ENCODE data around the gene KRTAP4-12. TPM values are rescaled to one million over a fixed set of nuclear protein-coding genes. Genes with fewer than 3 reads are reported as not detected.

Gene KRTAP4-12
- total and polyA plus RNA-seq, 11 donors, result not detected

- no peak for DNase-seq
- TF ChIP-seq POLR2A (IDR thresholded peaks at IDR 0.05), result no peak
- no peak for TF ChIP-seq CTCF (IDR thresholded peaks at IDR 0.05)
- no peaks in the 10 kb centered on the region for H3K9me3 ChIP-seq
- no peak overlapping the region for H3K27ac ChIP-seq
- no peaks in the 10 kb centered on the region for H3K36me3 ChIP-seq
- intact Hi-C loops (cut with DNase I), result no loop called here
- no peaks in the 10 kb centered on the region for H3K4me1 ChIP-seq
- ATAC-seq, result no peak
- H3K4me3 ChIP-seq, result no peak overlapping the region
- peaks cover 0 to 25% (median 3%) of the 10 kb centered on the region in 9 donors for H3K27me3 ChIP-seq
Observed at GRCh38 chr17:41076788-41077187, 47.2 kb downstream of the KRTAP4-12 start.

- 77 to 89% (median 80%) methylated on average over 2 of the region's 2 CpGs for WGBS, 4 donors
Observed at GRCh38 chr17:41073676-41074075, 50.3 kb downstream of the KRTAP4-12 start.

More at GRCh38 chr17:41073676-41074075, 50.3 kb downstream of the KRTAP4-12 start:
- Histone ChIP-seq H3K27ac (no peak overlapping the region), H3K4me3 (no peak overlapping the region), H3K4me1 (no peaks in the 10 kb centered on the region), H3K27me3 (peaks cover 0 to 25% (median 0%) of the 10 kb centered on the region in 9 donors), H3K9me3 (no peaks in the 10 kb centered on the region), H3K36me3 (no peaks in the 10 kb centered on the region)
- DNase-seq, result no peak
- intact Hi-C loops (cut with DNase I), result no loop called here
- TF ChIP-seq CTCF (IDR thresholded peaks at IDR 0.05) (no peak), POLR2A (IDR thresholded peaks at IDR 0.05) (no peak)
- no peak for ATAC-seq

Other genes with a start within 250 kb of the KRTAP4-12 start
Only the 30 nearest of the 39 such genes appear.
- gene KRT40, start 139.9 kb downstream of the KRTAP4-12 start, total RNA-seq, result not detected
- not detected for gene KRT40, start 139.9 kb downstream of the KRTAP4-12 start, polyA plus RNA-seq
- not detected for gene KRTAP3-3, start 130.0 kb downstream of the KRTAP4-12 start, total RNA-seq
- gene KRTAP3-3, start 130.0 kb downstream of the KRTAP4-12 start, polyA plus RNA-seq, result not detected
- not detected for gene KRTAP3-2, start 124.3 kb downstream of the KRTAP4-12 start, total RNA-seq
- not detected for gene KRTAP3-2, start 124.3 kb downstream of the KRTAP4-12 start, polyA plus RNA-seq
- not detected for gene KRTAP3-1, start 115.1 kb downstream of the KRTAP4-12 start, total RNA-seq
- gene KRTAP3-1, start 115.1 kb downstream of the KRTAP4-12 start, polyA plus RNA-seq, result not detected
- gene KRTAP1-5, start 97.0 kb downstream of the KRTAP4-12 start, total RNA-seq, result not detected
- gene KRTAP1-5, start 97.0 kb downstream of the KRTAP4-12 start, polyA plus RNA-seq, result not detected
- gene KRTAP1-4, start 94.0 kb downstream of the KRTAP4-12 start, total RNA-seq, result not detected
- not detected for gene KRTAP1-4, start 94.0 kb downstream of the KRTAP4-12 start, polyA plus RNA-seq
- gene KRTAP1-3, start 89.3 kb downstream of the KRTAP4-12 start, total RNA-seq, result not detected
- not detected for gene KRTAP1-3, start 89.3 kb downstream of the KRTAP4-12 start, polyA plus RNA-seq
- gene KRTAP1-1, start 82.7 kb downstream of the KRTAP4-12 start, total RNA-seq, result not detected
- gene KRTAP1-1, start 82.7 kb downstream of the KRTAP4-12 start, polyA plus RNA-seq, result not detected
- gene KRTAP2-1, start 76.9 kb downstream of the KRTAP4-12 start, total RNA-seq, result not detected
- not detected for gene KRTAP2-1, start 76.9 kb downstream of the KRTAP4-12 start, polyA plus RNA-seq
- gene KRTAP2-2, start 69.0 kb downstream of the KRTAP4-12 start, total RNA-seq, result not detected
- not detected for gene KRTAP2-2, start 69.0 kb downstream of the KRTAP4-12 start, polyA plus RNA-seq
- gene KRTAP2-3, start 64.1 kb downstream of the KRTAP4-12 start, total RNA-seq, result not detected
- not detected for gene KRTAP2-3, start 64.1 kb downstream of the KRTAP4-12 start, polyA plus RNA-seq
- gene KRTAP2-4, start 58.3 kb downstream of the KRTAP4-12 start, total RNA-seq, result not detected
- not detected for gene KRTAP2-4, start 58.3 kb downstream of the KRTAP4-12 start, polyA plus RNA-seq
- gene KRTAP4-7, start 40.0 kb downstream of the KRTAP4-12 start, total RNA-seq, result not detected
- gene KRTAP4-7, start 40.0 kb downstream of the KRTAP4-12 start, polyA plus RNA-seq, result not detected
- gene KRTAP4-8, start 26.0 kb downstream of the KRTAP4-12 start, total RNA-seq, result not detected
- not detected for gene KRTAP4-8, start 26.0 kb downstream of the KRTAP4-12 start, polyA plus RNA-seq
- gene KRTAP4-16, start 22.0 kb downstream of the KRTAP4-12 start, total RNA-seq, result not detected
- not detected for gene KRTAP4-16, start 22.0 kb downstream of the KRTAP4-12 start, polyA plus RNA-seq
- gene KRTAP4-9, start 18.8 kb downstream of the KRTAP4-12 start, total RNA-seq, result not detected
- not detected for gene KRTAP4-9, start 18.8 kb downstream of the KRTAP4-12 start, polyA plus RNA-seq
- not detected for gene KRTAP4-11, start 5.8 kb downstream of the KRTAP4-12 start, total RNA-seq
- not detected for gene KRTAP4-11, start 5.8 kb downstream of the KRTAP4-12 start, polyA plus RNA-seq
- not detected for gene KRTAP4-6, start 16.4 kb upstream of the KRTAP4-12 start, total RNA-seq
- gene KRTAP4-6, start 16.4 kb upstream of the KRTAP4-12 start, polyA plus RNA-seq, result not detected
- gene KRTAP4-5, start 25.6 kb upstream of the KRTAP4-12 start, total RNA-seq, result not detected
- gene KRTAP4-5, start 25.6 kb upstream of the KRTAP4-12 start, polyA plus RNA-seq, result not detected
- gene KRTAP4-4, start 36.6 kb upstream of the KRTAP4-12 start, total RNA-seq, result not detected
- gene KRTAP4-4, start 36.6 kb upstream of the KRTAP4-12 start, polyA plus RNA-seq, result not detected
- not detected for gene KRTAP4-3, start 44.0 kb upstream of the KRTAP4-12 start, total RNA-seq
- gene KRTAP4-3, start 44.0 kb upstream of the KRTAP4-12 start, polyA plus RNA-seq, result not detected
- not detected for gene KRTAP4-2, start 54.0 kb upstream of the KRTAP4-12 start, total RNA-seq
- not detected for gene KRTAP4-2, start 54.0 kb upstream of the KRTAP4-12 start, polyA plus RNA-seq
- not detected for gene KRTAP4-1, start 60.7 kb upstream of the KRTAP4-12 start, total RNA-seq
- gene KRTAP4-1, start 60.7 kb upstream of the KRTAP4-12 start, polyA plus RNA-seq, result not detected
- not detected for gene KRTAP9-1, start 65.7 kb upstream of the KRTAP4-12 start, total RNA-seq
- not detected for gene KRTAP9-1, start 65.7 kb upstream of the KRTAP4-12 start, polyA plus RNA-seq
- gene KRTAP9-2, start 102.5 kb upstream of the KRTAP4-12 start, total RNA-seq, result not detected
- not detected for gene KRTAP9-2, start 102.5 kb upstream of the KRTAP4-12 start, polyA plus RNA-seq
- not detected for gene KRTAP9-3, start 108.3 kb upstream of the KRTAP4-12 start, total RNA-seq
- gene KRTAP9-3, start 108.3 kb upstream of the KRTAP4-12 start, polyA plus RNA-seq, result not detected
- gene KRTAP9-8, start 113.8 kb upstream of the KRTAP4-12 start, total RNA-seq, result not detected
- not detected for gene KRTAP9-8, start 113.8 kb upstream of the KRTAP4-12 start, polyA plus RNA-seq
- not detected for gene KRTAP9-4, start 125.5 kb upstream of the KRTAP4-12 start, total RNA-seq
- gene KRTAP9-4, start 125.5 kb upstream of the KRTAP4-12 start, polyA plus RNA-seq, result not detected
- gene KRTAP9-9, start 131.2 kb upstream of the KRTAP4-12 start, total RNA-seq, result not detected
- not detected for gene KRTAP9-9, start 131.2 kb upstream of the KRTAP4-12 start, polyA plus RNA-seq
- not detected for gene KRTAP9-6, start 141.2 kb upstream of the KRTAP4-12 start, total RNA-seq
- not detected for gene KRTAP9-6, start 141.2 kb upstream of the KRTAP4-12 start, polyA plus RNA-seq

Measured in heart left ventricle (tissue), 16 donors.